ENCODE measurements around the gene FGF12.
"Not testable (repeated sequence)": the region's sequence is repeated elsewhere in the genome, so short reads cannot be mapped to it uniquely, and the experiment has no call there.

The FGF12 gene

GRCh38 chr3:192726385-192726784 lies 956 bp downstream of the FGF12 start:
- no peak overlapping the region for H3K4me2 ChIP-seq (ENCODE audit: low read length)
- H3K9ac ChIP-seq (ENCODE audit: low read depth, low read length), result no peak overlapping the region
- no peaks in the 10 kb centered on the region for H3K36me3 ChIP-seq (ENCODE audit: insufficient read depth, low read length)
- no peak overlapping the region for H3K4me3 ChIP-seq (ENCODE audit: low read length)
- no peaks in the 10 kb centered on the region for H3K4me1 ChIP-seq (ENCODE audit: control insufficient read depth, insufficient read depth, low read length)
- H3K27me3 ChIP-seq (ENCODE audit: control insufficient read depth, insufficient read depth, low read length), result peaks cover 13% of the 10 kb centered on the region
- H3K9me3 ChIP-seq (replicated peaks; ENCODE audit: low read length), result no peaks in the 10 kb centered on the region

DNA sequence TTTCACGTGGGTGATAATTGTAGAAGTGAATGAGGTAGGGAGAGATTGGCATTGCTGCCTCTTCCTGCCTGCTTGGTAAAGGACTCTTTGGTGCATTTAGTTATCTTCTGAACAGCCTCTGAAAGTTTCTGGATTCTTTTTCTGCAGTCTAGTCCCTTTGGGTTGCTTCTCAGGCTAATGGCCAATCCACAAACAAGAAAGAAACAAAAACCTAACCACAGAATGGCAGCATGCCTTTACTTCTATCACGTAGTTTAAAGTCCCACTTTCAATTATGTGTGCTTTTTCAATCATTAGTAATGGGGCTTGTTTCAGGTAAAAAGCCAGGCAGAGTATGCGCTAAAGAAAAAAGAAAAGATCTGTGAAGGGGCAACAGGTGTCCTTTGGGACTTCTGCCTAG lies 7.4 kb downstream of the FGF12 start:
- Histone ChIP-seq H3K27me3 (ENCODE audit: control insufficient read depth, insufficient read depth, low read length) (no peaks in the 10 kb centered on the region), H3K9ac (ENCODE audit: low read depth, low read length) (no peak overlapping the region), H3K4me2 (ENCODE audit: low read length) (no peak overlapping the region), H3K36me3 (ENCODE audit: insufficient read depth, low read length) (no peaks in the 10 kb centered on the region), H3K4me3 (ENCODE audit: low read length) (no peak overlapping the region), H3K9me3 (replicated peaks; ENCODE audit: low read length) (no peaks in the 10 kb centered on the region), H3K4me1 (ENCODE audit: control insufficient read depth, insufficient read depth, low read length) (no peaks in the 10 kb centered on the region)

DNA sequence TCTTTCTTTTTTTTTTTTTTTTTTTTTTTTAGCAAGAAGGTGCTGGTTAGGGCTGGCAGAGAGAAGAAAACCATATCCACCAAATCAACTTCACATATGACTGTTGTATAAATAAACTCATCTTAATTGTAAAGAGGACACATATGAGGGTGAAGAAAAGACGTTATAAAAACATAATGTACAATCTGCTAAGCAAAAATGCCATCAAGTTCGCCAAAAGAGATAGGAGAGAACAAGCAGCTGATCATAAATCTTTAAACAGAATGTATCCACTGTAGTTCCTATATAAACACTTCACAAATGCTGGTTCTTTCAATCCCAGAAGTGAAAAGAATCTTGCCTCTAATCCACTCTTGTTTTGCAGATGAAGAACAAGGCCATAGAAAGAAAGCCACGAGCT lies 9.2 kb downstream of the FGF12 start:
- H3K9ac ChIP-seq (ENCODE audit: low read depth, low read length), result no peak overlapping the region
- no peaks in the 10 kb centered on the region for H3K27me3 ChIP-seq (ENCODE audit: control insufficient read depth, insufficient read depth, low read length)
- no peak overlapping the region for H3K4me2 ChIP-seq (ENCODE audit: low read length)
- no peaks in the 10 kb centered on the region for H3K9me3 ChIP-seq (replicated peaks; ENCODE audit: low read length)
- no peak overlapping the region for H3K4me3 ChIP-seq (ENCODE audit: low read length)
- H3K4me1 ChIP-seq (ENCODE audit: control insufficient read depth, insufficient read depth, low read length), result no peaks in the 10 kb centered on the region
- H3K36me3 ChIP-seq (ENCODE audit: insufficient read depth, low read length), result no peaks in the 10 kb centered on the region

DNA sequence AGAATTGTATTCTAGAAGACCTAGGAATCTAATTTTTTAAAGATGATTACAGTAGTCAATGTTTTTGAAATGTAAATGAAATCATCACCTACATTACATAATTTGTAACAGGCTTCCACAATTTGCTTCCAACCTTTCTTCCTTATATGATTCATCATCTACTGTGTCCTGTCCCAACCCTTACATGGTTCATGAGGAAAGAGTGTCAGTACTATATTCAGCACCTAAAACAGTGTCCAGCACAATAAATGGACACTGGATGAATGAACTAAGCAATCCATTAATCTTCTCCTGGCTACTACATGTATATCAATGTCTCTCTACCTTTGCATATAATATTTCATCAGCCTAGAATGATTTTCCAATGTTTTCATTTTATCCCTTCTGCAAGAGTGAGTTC lies 12.2 kb downstream of the FGF12 start:
- Histone ChIP-seq H3K4me1 (ENCODE audit: control insufficient read depth, insufficient read depth, low read length) (no peaks in the 10 kb centered on the region), H3K4me2 (ENCODE audit: low read length) (no peak overlapping the region), H3K27me3 (ENCODE audit: control insufficient read depth, insufficient read depth, low read length) (no peaks in the 10 kb centered on the region), H3K9ac (ENCODE audit: low read depth, low read length) (no peak overlapping the region), H3K4me3 (ENCODE audit: low read length) (no peak overlapping the region), H3K9me3 (replicated peaks; ENCODE audit: low read length) (no peaks in the 10 kb centered on the region), H3K36me3 (ENCODE audit: insufficient read depth, low read length) (no peaks in the 10 kb centered on the region)

DNA sequence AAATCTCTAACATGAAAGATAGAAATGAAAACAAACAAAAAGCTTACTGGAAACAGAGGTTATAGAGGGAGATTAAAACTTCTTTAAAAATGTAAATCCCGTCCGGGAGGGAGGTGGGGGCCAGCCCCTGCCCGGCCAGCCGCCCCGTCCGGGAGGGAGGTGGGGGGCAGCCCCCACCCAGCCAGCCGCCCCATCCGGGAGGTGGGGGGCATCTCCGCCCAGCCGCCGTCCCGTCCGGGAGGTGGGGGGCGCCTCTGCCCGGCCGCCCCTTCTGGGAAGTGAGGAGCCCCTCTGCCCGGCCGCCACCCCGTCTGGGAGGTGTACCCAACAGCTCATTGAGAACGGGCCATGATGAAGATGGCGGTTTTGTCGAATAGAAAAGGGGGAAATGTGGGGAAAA lies 16.2 kb downstream of the FGF12 start:
- not testable (repeated sequence) for H3K4me2 ChIP-seq (ENCODE audit: low read length); H3K27me3 ChIP-seq (ENCODE audit: control insufficient read depth, insufficient read depth, low read length); H3K4me1 ChIP-seq (ENCODE audit: control insufficient read depth, insufficient read depth, low read length); H3K9ac ChIP-seq (ENCODE audit: low read depth, low read length); H3K4me3 ChIP-seq (ENCODE audit: low read length); H3K36me3 ChIP-seq (ENCODE audit: insufficient read depth, low read length); H3K9me3 ChIP-seq (replicated peaks; ENCODE audit: low read length)

GRCh38 chr3:192710366-192710765 lies 17.0 kb downstream of the FGF12 start:
- H3K9me3 ChIP-seq (replicated peaks; ENCODE audit: low read length), result no peaks in the 10 kb centered on the region
- no peak overlapping the region for H3K4me3 ChIP-seq (ENCODE audit: low read length)
- H3K4me1 ChIP-seq (ENCODE audit: control insufficient read depth, insufficient read depth, low read length), result no peaks in the 10 kb centered on the region
- no peaks in the 10 kb centered on the region for H3K27me3 ChIP-seq (ENCODE audit: control insufficient read depth, insufficient read depth, low read length)
- no peak overlapping the region for H3K9ac ChIP-seq (ENCODE audit: low read depth, low read length)
- H3K4me2 ChIP-seq (ENCODE audit: low read length), result no peak overlapping the region
- no peaks in the 10 kb centered on the region for H3K36me3 ChIP-seq (ENCODE audit: insufficient read depth, low read length)

GRCh38 chr3:192706272-192706671 lies 21.1 kb downstream of the FGF12 start:
- no peaks in the 10 kb centered on the region for H3K4me1 ChIP-seq (ENCODE audit: control insufficient read depth, insufficient read depth, low read length)
- no peaks in the 10 kb centered on the region for H3K9me3 ChIP-seq (replicated peaks; ENCODE audit: low read length)
- H3K4me3 ChIP-seq (ENCODE audit: low read length), result no peak overlapping the region
- no peaks in the 10 kb centered on the region for H3K36me3 ChIP-seq (ENCODE audit: insufficient read depth, low read length)
- H3K4me2 ChIP-seq (ENCODE audit: low read length), result no peak overlapping the region
- no peaks in the 10 kb centered on the region for H3K27me3 ChIP-seq (ENCODE audit: control insufficient read depth, insufficient read depth, low read length)
- no peak overlapping the region for H3K9ac ChIP-seq (ENCODE audit: low read depth, low read length)

GRCh38 chr3:192700885-192701284 lies 26.5 kb downstream of the FGF12 start:
- Histone ChIP-seq H3K4me3 (ENCODE audit: low read length) (no peak overlapping the region), H3K4me1 (ENCODE audit: control insufficient read depth, insufficient read depth, low read length) (no peaks in the 10 kb centered on the region), H3K36me3 (ENCODE audit: insufficient read depth, low read length) (no peaks in the 10 kb centered on the region), H3K27me3 (ENCODE audit: control insufficient read depth, insufficient read depth, low read length) (no peaks in the 10 kb centered on the region), H3K4me2 (ENCODE audit: low read length) (no peak overlapping the region), H3K9ac (ENCODE audit: low read depth, low read length) (no peak overlapping the region), H3K9me3 (replicated peaks; ENCODE audit: low read length) (no peaks in the 10 kb centered on the region)

DNA sequence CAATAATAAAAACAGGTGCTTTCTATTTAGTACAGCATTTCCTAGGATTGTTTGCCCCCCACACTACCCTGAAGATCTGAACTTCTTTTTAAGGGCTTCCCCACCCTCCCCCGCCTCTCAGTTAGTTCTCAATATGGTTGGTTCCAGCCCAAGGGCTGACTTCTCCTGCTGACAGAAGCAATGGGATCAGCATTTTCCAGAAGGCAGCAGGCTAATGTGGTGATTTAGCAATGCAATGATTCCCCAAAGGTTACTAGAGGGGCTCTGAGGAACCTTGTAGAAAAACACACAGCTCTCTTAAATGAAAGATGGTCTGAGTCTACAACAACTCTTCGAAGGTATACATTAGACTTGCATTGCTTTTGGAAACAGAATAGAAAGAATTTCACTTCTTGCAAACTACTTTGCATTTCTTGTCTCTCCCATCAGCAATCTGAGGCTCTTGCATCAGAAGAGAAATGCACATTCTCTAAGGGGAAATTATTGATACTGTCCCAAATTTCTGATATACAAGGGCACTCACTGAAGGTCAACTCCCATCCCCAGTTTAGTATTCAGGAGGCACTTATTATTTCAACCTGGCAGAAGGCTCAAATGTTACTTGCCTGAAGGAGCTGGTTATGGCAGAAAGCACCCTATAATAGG lies 30.3 kb downstream of the FGF12 start:
- no peak overlapping the region for H3K4me2 ChIP-seq (ENCODE audit: low read length)
- H3K27me3 ChIP-seq (ENCODE audit: control insufficient read depth, insufficient read depth, low read length), result no peaks in the 10 kb centered on the region
- H3K36me3 ChIP-seq (ENCODE audit: insufficient read depth, low read length), result no peaks in the 10 kb centered on the region
- no peak overlapping the region for H3K4me3 ChIP-seq (ENCODE audit: low read length)
- H3K4me1 ChIP-seq (ENCODE audit: control insufficient read depth, insufficient read depth, low read length), result no peaks in the 10 kb centered on the region
- no peaks in the 10 kb centered on the region for H3K9me3 ChIP-seq (replicated peaks; ENCODE audit: low read length)
- H3K9ac ChIP-seq (ENCODE audit: low read depth, low read length), result no peak overlapping the region

DNA sequence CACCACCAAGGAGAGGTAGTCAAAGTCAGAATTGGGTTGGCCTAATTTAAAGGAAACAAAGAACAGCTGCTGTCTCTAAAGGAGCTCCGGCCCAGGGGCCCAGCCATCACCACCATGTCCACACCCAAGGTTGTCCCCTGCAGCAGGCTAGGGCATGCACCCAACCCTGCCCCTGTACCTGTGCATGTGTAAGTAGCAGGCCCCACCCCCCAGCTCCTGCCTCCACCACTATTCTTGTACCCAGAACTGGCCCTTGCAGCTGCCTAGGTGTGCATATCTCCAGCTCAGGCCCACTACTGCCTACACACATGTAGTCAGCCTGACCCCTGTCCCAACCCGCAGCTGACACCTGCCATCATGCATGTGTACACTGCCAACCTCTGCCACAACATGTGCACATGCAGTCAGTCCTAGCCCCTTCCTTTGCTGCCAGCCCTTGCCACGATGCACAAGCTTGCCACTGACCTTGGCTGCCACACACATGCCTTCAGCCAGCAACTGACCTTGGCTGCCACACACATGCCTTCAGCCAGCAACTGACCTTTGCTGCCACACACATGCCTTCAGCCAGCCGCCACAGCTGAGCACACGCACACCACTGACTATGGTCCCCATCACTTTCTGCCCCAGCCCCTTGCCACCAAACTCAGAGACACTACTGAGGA lies 39.7 kb downstream of the FGF12 start:
- Histone ChIP-seq H3K36me3 (ENCODE audit: insufficient read depth, low read length) (no peaks in the 10 kb centered on the region), H3K4me3 (ENCODE audit: low read length) (no peak overlapping the region), H3K9ac (ENCODE audit: low read depth, low read length) (no peak overlapping the region), H3K27me3 (ENCODE audit: control insufficient read depth, insufficient read depth, low read length) (no peaks in the 10 kb centered on the region), H3K9me3 (replicated peaks; ENCODE audit: low read length) (no peaks in the 10 kb centered on the region), H3K4me1 (ENCODE audit: control insufficient read depth, insufficient read depth, low read length) (no peaks in the 10 kb centered on the region), H3K4me2 (ENCODE audit: low read length) (no peak overlapping the region)

DNA sequence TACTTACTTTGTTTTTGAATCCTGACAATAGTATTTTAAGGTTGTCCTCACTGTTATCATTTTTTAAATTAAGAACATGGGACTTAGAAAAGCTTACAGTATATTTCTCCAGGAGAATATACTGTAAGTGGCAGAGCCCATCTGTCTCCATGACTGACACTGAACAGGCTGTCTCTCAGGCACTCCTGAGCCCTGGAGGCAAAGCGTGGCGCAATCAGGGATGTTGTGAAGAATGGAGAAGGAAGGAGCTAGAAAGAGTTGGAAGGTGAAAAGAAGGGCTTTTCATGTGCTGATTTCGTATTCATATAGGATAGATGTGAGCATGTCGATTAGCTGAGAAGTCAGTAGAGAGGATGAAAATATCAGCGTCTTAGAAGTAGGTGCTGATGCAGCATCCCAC lies 41.5 kb downstream of the FGF12 start:
- H3K9ac ChIP-seq (ENCODE audit: low read depth, low read length), result no peak overlapping the region
- H3K4me2 ChIP-seq (ENCODE audit: low read length), result no peak overlapping the region
- H3K36me3 ChIP-seq (ENCODE audit: insufficient read depth, low read length), result no peaks in the 10 kb centered on the region
- H3K27me3 ChIP-seq (ENCODE audit: control insufficient read depth, insufficient read depth, low read length), result no peaks in the 10 kb centered on the region
- H3K9me3 ChIP-seq (replicated peaks; ENCODE audit: low read length), result no peaks in the 10 kb centered on the region
- no peak overlapping the region for H3K4me3 ChIP-seq (ENCODE audit: low read length)
- H3K4me1 ChIP-seq (ENCODE audit: control insufficient read depth, insufficient read depth, low read length), result no peaks in the 10 kb centered on the region

GRCh38 chr3:192684151-192684550 lies 43.2 kb downstream of the FGF12 start:
- no peak overlapping the region for H3K9ac ChIP-seq (ENCODE audit: low read depth, low read length)
- H3K36me3 ChIP-seq (ENCODE audit: insufficient read depth, low read length), result no peaks in the 10 kb centered on the region
- H3K4me2 ChIP-seq (ENCODE audit: low read length), result no peak overlapping the region
- no peaks in the 10 kb centered on the region for H3K27me3 ChIP-seq (ENCODE audit: control insufficient read depth, insufficient read depth, low read length)
- no peaks in the 10 kb centered on the region for H3K9me3 ChIP-seq (replicated peaks; ENCODE audit: low read length)
- H3K4me1 ChIP-seq (ENCODE audit: control insufficient read depth, insufficient read depth, low read length), result no peaks in the 10 kb centered on the region
- H3K4me3 ChIP-seq (ENCODE audit: low read length), result no peak overlapping the region
